Kidney epithelial cell (primary cell): Measurements from ENCODE around the gene ACAP3. TPM values are rescaled to one million over a fixed set of nuclear protein-coding genes. Genes with fewer than 3 reads are reported as not detected.
A peak's percentile ranks its signal among the peaks of the same experiment; 100 is the strongest.

Experiments used
- DNase-seq: peaks from one replicate; pipeline ENCODE4 v3.0.0-alpha.2; 2010; ENCODE audit warnings: low read depth
- H3K27me3 ChIP-seq: 2 replicates; pipeline ENCODE4 v1.6.0; 2011; ENCODE audit warnings: low read length; ENCODE audit not compliant: control insufficient read depth, insufficient read depth
- H3K36me3 ChIP-seq: 2 replicates; pipeline ENCODE4 v1.5.1; 2011; ENCODE audit warnings: low read length; ENCODE audit not compliant: control insufficient read depth, insufficient read depth
- H3K4me3 ChIP-seq: 2 replicates; pipeline ENCODE4 v1.5.1; 2011; ENCODE audit warnings: low read depth, mild to moderate bottlenecking, control low read depth, low read length
- total RNA-seq: library from RNA; depleted of rRNA; stranded (reverse); fragments of >200 nt; gene quantifications from 2 replicates; pipeline ENCODE4 v1.2.3, GENCODE V29; 2015
- TF ChIP-seq, protein P1 (sequence below): IDR thresholded peaks from 2 replicates; pipeline ENCODE4 v1.5.1; 2011; ENCODE audit warnings: mild to moderate bottlenecking, moderate library complexity, low read length, control low read depth, inconsistent platforms; ENCODE audit not compliant: insufficient read depth, poor library complexity, severe bottlenecking

ACAP3 gene
- total RNA-seq, 1 donor from 2014 or later: 37.9 TPM

DNA sequence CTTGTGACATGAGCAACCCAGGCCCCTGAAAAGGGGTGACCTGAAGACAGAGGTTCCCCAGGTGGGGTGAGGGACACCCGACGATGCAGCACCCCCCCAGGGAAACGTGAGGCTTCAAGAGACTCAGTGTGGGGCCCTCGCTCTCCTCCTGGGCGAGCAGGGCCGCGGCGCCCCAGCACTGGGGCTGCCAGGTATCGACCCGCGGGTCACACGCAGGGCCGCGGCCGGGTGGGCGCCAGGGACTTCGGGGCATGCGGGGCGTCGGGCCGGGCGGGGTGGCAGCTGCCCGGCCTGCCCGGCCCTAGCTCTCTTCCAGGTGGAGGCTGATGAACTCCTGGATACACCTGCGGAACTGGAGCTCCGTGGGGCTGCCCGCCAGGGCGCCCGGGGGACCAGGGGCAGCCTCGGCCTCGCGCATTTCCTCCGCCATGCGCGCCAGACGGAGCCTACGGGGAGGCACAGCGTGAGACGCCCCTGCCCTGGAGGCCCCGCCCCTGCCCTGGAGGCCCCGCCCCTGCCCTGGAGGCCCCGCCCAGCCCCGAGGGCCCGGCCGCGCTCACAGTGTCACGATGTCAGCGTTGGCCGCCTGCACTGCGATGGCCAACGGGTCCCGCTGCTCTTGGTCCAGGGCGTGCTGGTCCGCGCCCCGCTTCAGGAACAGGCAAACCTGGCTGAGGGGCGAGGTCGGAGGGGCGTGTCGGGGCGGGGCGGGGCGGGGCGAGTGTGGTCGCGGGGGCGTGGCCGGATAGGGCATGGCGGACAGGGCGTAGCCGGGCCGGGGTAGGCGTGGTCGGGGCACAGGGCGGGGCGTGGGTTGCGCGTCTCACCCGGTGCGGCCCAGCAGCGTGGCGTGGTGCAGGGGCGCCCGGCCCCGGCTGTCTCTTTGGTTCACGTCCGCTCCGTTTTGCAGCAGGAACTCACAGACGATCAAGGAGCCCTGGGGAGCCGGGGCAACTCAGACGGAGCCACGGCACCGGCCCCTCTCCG lies 14.2 kb downstream of the ACAP3 start:
- TF ChIP-seq, protein P1, sequence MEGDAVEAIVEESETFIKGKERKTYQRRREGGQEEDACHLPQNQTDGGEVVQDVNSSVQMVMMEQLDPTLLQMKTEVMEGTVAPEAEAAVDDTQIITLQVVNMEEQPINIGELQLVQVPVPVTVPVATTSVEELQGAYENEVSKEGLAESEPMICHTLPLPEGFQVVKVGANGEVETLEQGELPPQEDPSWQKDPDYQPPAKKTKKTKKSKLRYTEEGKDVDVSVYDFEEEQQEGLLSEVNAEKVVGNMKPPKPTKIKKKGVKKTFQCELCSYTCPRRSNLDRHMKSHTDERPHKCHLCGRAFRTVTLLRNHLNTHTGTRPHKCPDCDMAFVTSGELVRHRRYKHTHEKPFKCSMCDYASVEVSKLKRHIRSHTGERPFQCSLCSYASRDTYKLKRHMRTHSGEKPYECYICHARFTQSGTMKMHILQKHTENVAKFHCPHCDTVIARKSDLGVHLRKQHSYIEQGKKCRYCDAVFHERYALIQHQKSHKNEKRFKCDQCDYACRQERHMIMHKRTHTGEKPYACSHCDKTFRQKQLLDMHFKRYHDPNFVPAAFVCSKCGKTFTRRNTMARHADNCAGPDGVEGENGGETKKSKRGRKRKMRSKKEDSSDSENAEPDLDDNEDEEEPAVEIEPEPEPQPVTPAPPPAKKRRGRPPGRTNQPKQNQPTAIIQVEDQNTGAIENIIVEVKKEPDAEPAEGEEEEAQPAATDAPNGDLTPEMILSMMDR: no peak

DNA sequence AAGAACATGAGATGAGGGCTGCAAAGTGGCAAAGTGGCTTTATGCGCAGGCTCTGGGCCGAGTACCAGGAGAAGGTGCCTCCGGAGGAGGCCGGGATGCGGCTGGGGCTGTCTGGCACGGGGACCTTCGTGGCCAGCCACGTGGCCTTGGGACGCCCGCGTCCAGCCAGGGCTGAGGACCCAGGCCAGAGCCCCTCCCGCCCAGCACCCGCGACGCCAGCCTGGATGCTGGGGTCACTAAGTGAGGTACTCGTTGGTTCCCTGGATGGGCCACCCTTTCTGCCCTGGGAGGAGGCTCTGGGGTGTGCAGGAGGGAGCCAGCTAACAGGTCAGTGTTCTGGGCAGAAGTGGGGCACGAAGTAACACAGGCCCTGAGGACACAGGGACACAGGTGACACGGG lies 14.9 kb downstream of the ACAP3 start:
- no peak for DNase-seq
- Histone ChIP-seq H3K36me3 (no peaks in the 10 kb centered on the region), H3K27me3 (peaks cover 5% of the 10 kb centered on the region), H3K4me3 (no peak overlapping the region)
- TF ChIP-seq, protein P1: no peak

More for the DNA sequence above, 14.2 kb downstream of the ACAP3 start:
- Histone ChIP-seq H3K4me3 (no peak overlapping the region), H3K36me3 (no peaks in the 10 kb centered on the region), H3K27me3 (peaks cover 5% of the 10 kb centered on the region)
- DNase-seq: no peak

DNA sequence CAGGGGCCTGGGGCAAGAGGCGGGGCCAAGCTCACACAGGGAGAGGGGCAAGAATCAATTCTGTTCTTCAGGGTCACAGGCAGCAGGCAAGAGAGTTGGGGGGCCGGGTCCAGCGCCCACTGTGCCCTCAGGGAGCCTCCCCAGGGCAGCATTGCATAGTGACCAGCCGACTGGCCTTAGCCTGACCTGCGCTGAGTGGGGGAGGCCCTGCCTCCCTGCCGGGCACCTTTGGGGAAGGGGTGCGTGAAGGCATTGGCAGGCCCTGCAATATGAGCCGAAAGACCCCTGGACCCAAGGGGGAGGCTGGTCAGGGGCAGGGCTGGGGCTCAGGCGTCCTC lies 15.3 kb downstream of the ACAP3 start:
- H3K4me3 ChIP-seq: no peak overlapping the region
- peaks cover 10% of the 10 kb centered on the region for H3K27me3 ChIP-seq
- TF ChIP-seq, protein P1: no peak
- DNase-seq: no peak
- H3K36me3 ChIP-seq: no peaks in the 10 kb centered on the region

DNA sequence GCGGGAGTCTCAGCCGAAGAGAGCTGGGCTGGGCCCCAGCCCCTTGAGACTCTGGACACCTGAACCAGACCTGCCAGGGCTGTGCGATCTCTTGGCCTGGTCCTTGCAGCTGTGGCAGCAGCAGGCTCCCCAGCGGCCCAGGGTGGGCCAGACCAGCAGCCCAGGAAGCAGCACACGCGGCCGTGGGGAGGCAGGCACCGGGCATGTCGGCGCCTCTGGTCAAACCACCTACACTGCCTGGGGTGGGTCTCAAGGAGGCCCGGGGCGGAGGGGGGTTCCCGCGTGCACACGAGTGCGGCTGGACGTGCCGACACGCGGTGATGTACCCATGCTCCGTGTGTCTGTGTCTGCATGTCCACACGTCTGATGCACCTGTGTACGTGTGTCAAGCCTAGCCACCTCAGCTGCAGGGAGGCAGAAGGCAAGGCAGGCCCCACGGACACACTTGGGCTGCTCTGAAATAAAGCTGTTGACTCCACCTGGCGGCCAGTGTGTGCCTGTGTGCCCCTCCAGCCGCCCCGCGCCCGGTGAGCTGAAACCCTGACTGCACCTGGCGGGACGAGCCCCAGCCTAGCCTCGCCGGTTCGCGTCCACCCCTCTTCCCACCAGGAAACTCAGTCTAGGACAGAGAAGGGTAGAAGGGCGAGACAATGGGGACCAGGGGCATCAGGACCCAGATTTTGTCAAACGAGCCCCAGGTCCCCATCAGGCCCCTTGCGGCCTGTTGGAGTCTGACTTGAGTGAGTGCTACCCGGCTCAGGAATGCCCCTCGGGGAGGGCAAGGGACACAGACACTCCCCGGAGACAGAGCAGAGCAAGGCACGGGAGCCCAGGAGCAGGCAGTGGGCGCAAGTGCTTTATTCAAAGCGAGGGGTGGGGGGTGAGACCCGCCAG lies 15.9 kb downstream of the ACAP3 start:
- H3K27me3 ChIP-seq: peaks cover 14% of the 10 kb centered on the region
- H3K4me3 ChIP-seq: no peak overlapping the region
- no peaks in the 10 kb centered on the region for H3K36me3 ChIP-seq
- peak; percentile 43 for DNase-seq
- TF ChIP-seq, protein P1: peak; percentile 75

DNA sequence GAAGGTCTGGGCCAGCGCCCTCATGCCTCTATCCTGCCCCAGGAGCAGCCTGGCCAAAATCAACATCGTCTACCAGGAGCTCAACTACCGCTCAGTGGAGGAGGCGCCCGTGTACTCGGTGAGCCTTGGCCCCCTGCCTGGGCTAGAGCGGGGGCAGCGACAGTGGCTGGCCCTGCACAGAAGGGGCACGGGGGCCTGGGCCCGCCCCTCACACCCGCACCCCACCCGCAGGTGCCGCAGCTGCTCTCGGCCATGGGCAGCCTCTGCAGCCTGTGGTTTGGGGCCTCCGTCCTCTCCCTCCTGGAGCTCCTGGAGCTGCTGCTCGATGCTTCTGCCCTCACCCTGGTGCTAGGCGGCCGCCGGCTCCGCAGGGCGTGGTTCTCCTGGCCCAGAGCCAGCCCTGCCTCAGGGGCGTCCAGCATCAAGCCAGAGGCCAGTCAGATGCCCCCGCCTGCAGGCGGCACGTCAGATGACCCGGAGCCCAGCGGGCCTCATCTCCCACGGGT lies 16.7 kb downstream of the ACAP3 start:
- TF ChIP-seq, protein P1: no peak
- H3K36me3 ChIP-seq: no peaks in the 10 kb centered on the region
- H3K27me3 ChIP-seq: peaks cover 21% of the 10 kb centered on the region
- H3K4me3 ChIP-seq: no peak overlapping the region
- DNase-seq: no peak
